Activated naive CD4-positive, alpha-beta T cell (primary cell): Measurements from ENCODE around the gene ARMC9.

Source experiments
- DNase-seq, 4 experiments: peaks; one replicate each; lab custom pipeline; 2025; lab: John Stamatoyannopoulos, UW

The ARMC9 gene

DNA sequence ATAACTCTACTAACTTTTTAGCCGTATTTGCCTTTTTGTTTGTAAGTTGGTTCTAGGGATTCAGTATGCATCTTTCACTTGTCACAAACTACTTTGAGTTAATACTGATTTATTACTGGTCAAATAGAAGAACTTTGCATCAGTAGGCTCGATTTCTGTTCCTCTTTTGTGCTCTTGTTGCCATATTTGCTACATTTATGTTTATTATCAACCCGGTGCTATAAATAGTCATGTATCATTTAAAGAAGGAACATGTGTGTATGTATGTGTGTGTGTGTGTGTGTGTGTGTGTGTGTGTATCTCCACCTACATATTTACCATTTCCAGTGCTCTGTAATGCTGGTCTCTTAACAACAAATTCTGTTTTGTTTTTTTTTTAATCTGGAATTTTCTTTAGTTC, 117.5 kb downstream of the ARMC9 start:
- DNase-seq: no peak

DNA sequence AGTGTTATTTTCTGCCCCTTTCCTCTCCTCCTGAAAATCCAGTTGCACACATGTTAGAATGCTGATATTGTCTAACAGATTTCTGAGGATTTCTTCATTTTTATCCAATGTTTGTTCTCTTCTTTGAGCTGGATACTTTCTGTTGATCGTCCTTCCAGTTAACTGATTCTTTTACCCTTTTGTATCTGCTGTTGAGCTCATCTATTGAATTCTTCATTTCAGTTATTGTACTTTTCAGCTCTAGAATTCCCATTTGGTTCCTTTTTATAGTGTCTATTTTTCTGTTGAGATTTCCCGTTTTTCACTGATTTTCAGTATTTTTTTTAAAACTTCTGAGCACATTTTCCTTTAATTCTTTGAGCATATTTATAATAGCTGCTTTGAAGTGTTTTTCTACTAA, 119.1 kb downstream of the ARMC9 start:
- DNase-seq: no peak

DNA sequence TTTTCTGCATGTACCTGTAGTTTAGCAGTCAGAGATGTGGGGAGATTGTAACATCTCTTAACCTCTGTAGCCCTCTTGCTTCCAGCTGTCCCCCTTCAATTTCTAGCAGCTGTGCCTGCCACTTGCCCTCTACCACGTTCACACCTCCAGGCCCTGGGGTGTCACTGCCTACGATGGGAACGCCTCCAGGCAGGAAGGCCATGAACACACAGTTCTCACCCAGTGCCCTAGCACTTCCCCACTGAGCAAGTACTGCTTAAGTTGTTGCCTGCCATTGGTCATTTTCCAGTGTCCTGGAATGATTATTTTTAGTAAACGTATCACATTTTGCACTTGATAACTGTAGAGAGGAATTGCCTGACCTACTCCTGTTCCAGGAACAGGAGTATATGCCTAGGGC, 120.0 kb downstream of the ARMC9 start:
- DNase-seq: no peak

DNA sequence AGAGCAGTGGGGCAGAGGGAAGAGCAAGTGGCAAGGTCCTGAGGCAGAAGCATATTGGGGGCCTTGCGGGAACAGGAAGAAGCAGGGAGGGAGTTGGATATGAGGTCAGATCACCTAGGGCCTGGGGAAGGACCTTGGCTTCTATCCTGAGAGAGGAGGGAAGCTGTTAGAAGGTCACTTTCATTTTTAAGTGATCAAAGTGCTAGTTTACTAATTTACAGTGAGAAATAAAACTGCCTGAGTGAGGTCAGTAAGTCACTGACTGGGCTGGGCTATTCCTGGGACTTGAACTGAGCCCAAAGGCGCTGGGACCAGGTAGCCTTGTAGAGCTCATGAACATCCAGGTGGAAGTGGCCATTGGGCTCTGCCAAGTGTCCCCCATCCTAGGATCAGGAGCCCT, 120.5 kb downstream of the ARMC9 start:
- no peak for DNase-seq

DNA sequence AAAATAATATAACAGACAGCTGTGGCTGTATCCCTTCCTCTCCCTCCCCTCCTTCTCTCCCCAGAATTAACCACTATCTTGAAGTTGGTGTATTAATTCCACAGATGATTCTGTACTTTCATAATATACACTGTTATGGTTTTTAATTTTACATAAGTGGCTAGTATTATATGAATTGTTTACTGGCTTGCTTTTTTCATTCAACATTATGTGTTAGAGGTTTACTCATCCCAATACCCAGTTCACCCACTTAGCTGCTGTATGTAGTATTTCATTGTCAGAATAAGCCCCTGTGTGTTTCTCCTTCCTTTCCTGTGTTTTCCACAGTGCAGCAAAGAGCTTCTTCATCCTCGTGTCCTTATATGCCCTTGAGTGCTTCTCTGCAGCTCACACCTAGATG, 121.4 kb downstream of the ARMC9 start:
- DNase-seq: no peak

DNA sequence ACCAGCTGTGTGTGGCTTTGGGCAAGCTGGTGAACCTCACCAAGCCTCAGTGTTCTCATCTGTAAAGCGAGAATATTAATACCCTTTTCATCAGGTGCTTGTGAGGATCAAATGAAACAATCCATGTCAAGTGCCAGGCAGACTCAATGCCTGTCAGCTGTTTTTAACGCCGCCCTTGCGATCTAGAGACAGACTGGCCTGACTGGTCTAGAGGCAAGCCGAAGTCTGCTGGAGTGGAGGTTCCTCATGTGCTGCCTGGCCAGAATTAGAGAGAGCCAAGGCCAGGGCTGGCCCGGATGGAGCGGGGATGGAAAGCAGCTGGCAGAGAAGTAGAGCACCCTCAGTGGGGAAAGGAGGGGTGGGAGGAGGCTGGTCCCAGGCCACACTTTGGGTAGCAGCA, 122.6 kb downstream of the ARMC9 start:
- no peak for DNase-seq

DNA sequence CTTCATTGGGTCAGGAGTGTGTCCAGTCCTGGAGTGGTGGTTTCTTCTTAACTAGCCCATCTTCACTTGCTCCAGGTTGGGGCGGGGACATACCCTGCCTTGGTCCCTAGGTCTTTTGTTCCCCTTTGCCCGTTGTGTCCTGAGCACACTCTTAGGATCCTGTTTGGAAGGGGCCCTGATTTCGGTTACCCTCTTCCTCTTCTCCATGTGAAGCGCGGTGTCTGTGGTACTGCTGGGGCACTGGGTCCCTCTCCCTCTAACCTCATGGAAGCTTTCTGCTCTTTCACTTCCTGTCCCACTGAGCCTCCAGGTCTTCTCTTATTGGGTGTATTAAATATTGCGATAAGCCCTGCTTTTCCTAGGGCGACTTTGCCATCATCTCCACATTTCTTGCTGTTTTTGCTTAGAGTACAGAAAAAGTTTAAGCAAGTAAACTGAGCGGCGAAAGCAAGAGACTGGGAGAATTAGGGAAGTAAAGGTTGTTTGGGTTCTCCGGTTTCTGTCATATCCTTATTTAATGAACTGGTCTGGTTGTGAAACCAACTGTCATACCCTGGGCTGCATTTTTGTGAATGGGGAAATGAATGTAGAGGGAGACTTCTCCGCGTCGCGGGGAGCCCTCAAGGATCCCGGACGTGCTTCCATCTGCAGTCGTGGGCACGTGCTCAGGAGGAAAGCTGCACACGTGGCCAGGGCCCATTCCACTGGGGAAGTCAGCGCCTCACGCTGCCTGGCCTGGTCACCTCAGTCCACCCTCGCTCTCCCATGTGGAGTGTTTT, 123.3 kb downstream of the ARMC9 start:
- no peak for DNase-seq

DNA sequence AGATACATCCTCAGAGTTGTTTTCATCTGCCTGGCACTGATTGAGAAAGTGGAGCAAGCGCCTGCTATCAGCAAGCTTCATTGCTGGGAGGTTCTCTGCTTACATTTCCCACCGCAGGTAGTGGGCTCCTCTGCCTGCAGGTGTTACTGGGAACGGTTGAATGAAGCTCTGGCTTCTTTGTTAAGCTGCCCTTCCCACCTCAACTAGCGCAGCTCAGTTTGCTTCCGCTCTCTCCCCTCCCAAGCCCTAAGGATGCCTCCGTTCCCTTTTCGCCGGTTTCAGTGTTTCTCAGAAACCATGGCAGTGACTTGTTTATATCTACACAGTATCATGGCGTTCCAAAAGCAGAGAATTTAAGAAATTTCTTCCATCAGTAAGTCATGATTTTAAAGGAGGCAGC, 124.9 kb downstream of the ARMC9 start:
- DNase-seq: no peak

DNA sequence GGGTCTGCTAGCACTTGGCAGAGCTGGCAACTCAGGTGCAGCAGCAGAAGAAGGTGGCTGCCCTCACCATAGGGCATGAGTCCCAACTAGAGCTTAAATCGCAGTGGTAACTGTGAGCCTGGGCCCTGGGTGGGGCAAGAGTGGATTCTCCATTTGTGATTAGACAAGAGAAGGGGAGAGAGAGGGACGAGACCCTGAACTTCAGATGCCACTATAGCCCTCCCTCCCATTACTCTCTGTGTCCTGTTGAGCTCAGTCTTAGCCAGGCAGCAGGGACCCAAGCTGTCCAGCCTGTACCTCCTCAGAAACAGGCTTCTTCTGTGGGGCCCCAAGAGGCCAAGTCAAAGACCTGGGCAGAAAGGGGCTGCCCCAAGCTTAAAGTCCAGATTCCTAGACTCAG, 127.4 kb downstream of the ARMC9 start:
- DNase-seq: no peak

DNA sequence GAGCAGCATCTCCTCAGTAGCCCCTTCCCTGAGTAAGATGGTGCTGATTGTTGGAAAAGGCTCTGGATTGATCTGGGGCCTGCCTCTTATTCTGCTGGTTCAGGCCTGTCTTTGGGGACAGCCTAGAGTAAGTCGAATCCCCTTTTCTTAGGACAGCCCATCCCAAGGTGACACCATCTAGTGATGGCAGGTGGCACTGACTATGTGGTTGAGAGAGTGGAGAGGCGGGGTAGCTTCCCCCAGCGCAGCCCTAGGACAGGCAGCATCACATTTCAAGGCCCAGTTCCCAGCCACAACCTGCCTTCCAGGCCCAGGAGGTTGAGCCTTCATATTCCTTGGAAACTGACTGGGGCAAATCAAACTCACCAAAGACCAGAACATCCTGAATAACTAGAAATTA, 128.0 kb downstream of the ARMC9 start:
- DNase-seq: no peak

DNA sequence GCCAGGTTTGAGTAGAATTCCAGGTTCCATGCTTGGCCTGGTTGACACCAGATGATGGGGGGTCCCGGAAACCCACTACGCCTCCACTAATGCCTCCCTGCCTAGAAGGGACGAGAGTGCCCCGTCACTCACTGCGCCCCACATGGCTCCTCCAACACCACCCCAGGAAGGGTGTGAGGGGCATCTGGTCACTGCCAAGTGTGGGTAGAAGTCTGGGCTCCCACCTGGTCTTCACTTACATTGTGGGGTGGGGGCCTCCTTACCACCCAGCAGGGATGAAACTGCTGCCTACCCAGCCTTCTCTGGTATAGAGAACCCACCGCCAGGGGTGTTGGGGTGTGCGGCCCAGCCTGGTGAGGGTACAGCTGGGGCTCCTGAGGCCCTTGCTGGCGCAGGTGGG, 131.9 kb downstream of the ARMC9 start:
- no peak for DNase-seq

DNA sequence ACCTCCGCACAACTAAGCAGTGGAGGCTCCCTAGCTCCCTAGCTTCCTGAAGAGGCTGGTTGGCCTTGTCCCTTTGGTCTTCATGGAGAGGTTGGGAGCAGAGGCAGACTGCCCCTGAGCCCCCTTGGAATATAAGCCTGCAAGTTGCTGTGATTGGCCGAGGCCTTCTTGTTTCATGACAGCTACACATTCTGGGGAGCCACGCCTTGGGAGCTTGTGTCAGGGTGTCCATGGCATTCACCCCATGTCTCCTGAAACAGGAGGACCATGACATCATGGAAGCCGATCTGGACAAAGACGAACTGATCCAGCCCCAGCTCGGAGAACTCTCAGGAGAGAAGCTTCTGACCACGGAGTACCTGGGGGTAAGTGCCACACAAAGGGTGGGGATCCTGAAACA, 133.1 kb downstream of the ARMC9 start:
- no peak for DNase-seq

DNA sequence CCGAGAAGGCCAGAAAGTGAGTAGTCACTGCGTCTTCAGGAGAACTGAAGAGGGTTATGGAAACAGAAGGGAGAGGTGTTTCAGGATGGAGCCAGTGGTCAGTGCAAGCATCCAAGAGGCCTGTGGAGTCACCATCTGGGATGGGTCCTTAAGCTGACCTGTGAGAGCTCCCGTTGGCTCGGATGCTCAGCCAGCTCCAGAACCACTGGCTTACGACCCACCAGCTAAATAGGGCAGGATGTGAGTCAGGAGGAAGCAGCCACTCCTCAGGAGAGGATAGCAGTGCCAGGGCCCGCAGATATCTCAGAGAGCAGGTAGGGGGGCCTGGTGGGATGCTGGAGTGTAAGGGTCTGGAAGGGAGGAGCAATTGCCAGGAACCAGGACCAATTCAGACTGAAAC, 134.0 kb downstream of the ARMC9 start:
- no peak for DNase-seq

DNA sequence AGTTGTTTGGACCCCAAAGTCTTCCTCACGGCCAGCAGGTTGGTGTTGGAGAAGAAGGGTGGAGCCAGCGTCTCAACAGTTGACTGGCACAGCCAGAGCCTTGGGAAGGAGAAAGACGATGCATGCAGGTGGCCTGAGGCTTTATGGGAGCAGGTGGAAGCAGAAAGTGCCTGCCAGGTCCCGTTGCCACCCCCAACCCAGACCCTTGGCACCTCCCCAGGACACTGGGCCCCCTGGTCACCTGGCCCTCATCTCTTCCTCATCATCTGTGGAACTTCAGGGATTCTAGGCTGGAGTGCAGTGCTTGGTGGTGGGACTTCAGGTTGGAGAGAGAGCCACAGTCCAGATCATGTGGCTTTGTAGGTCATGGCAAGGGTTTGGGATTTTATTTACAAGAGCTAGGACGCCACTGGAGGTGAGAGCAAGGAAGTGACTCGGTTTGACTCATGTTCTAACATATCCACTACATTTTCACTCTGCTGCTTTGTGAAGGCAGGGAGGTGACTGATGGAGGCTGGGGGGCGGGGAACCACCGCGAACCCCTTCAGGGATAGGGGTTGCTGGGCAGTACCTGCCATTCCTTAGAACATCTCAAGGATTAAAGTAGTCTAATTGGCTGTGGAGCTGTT, 134.6 kb downstream of the ARMC9 start:
- DNase-seq: no peak

DNA sequence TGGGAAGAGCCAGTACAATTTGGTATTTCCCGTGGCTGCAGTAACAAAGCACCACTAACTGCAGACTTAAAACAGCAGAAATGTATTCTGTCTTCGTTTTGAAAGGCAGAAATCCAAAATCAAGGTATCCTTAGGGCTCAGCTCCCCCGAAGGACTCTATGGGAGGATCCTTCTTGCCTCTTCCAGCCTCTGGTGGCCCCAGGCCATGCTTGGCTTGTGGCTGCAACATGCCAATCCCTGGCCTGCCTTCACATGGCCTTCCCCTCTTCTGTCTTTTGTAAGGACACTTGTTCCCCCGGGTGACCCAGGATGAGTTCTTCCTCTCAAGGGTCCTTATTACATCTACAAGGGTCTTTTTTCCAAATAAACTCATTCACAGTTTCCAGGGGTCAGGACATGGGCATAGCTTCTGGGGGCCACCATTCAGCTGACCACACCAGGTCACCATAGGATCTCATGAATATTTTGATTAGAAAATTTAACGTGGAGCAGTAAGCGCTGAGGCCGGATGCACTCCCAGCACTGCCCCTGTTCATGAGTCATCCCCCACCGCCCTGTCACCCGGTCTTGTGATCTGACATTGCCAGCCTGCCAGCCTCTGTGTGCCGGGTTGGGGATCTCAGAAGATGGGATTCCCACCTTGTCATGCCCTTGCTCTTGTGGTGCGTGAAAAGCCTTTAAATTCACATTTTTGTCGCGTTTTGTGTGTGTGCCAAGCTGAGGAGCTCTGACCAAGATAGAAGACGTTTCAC, 135.9 kb downstream of the ARMC9 start:
- no peak for DNase-seq

DNA sequence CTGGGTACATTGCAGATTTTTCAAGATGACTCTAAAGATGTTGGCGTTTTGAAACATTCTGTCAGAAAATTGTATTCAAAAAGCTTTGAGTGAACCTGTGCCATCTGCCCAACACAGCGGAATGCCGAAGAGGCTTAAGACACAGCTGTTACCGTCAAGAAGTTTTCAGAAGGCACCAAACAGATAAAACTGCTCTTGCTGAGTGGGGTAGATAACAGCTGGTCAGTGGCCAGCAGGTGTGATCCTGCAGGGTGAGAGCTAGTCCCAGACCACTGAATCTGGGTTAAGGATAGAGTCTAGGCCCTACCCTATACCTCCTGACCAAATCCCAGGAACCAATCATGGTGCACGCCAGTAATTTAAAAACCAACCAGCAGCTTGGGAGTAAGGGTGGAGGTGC, 136.6 kb downstream of the ARMC9 start:
- no peak for DNase-seq

DNA sequence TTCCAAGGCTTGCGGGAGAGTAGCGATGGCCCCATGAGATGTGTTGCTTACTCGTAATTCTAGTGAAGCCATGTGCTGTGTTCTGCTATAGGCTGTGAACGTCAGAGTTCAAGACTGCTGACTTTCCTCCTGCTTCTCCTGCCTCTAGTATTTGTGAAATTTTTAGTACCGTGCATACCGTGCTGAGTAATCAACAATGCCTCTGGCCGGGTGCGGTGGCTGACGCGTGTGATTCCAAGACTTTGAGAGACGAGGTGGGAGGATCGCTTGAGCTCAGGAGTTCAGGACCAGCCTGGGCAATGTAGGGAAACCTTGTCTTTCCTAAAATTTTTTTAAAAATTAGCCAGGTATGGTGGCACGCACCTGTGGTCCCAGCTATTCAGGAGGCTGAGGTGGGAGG, 137.2 kb downstream of the ARMC9 start:
- no peak for DNase-seq

DNA sequence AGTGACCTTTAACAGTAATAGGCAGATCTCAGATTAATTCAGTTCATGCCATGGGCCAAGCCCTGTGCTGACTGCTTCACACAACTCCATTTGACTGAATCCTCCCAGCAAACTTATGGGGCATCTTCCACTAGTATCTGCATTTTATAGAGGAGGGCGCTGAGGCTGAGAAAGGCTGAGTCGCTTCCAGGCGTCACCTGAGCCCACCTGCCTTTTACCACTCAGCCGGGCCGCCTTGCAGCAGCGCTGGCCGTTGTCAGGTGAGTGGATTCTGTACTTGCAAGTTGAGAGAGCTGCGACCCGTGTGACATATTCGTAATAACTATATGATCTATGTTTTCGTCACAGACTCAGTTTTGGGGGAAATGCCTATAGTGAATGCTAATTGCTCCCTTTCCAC, 137.8 kb downstream of the ARMC9 start:
- no peak for DNase-seq

DNA sequence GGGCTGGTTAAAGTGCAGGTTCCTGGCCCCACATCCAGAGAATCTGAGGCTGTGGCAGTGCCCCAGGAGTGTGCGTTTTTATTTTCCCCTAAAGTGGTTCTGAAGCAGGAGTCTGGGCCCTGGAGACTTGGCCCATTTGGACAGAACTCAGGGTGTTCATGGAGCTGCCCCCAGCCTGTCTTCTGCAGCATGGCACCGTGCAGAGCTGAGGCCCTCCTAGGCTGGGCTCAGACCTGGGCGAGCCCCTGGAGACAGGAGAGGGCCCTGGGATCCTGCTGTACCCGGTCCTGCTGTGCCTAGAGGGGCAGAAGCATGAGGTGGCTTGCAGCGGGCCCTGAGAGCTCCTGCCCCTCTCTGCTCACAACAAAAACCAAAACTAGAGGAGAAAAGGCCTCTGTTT, 138.3 kb downstream of the ARMC9 start:
- no peak for DNase-seq

DNA sequence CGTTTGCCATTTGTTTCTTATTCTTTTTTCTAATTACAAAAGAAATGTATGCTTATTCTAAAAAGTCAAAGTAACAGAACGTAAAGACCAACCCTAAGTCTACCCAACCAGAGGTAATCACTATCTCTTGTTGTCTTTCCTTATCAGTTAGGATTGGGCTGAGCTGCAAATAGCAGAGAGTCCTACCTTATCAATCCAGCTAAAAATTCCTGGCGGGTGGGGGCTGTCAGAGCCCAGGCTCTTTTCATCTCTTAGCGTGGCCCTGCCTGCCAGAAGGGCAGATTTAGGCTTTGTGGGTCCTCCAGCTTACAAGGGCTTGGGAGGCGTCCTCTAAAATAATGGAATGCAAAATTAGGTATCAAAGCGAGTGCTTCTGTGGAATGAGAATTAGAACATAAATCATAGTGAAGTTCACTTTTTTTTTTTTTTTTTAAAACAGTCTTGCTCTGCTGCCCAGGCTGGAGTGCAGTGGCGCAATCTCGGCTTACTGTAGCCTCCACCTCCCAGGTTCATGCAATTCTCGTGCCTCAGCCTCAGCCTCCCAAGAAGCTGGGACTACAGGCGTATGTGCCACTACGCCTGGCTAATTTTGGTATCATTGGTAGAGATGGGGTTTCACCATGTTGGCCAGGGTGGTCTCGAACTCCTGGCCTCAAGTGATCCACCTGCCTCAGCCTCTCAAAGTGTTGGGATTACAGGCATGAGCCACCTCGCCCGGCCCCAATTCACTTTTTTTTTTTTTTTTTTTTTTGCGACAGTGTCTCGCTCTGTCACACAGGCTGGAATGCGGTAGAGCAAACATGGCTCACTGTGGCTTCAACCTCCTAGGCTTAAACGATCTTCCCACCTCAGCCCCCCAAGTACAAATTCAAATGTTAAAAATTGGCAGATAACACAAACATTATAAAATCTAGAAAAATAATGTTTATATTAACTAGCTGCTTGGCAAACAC, 139.7 kb downstream of the ARMC9 start:
- DNase-seq: no peak

DNA sequence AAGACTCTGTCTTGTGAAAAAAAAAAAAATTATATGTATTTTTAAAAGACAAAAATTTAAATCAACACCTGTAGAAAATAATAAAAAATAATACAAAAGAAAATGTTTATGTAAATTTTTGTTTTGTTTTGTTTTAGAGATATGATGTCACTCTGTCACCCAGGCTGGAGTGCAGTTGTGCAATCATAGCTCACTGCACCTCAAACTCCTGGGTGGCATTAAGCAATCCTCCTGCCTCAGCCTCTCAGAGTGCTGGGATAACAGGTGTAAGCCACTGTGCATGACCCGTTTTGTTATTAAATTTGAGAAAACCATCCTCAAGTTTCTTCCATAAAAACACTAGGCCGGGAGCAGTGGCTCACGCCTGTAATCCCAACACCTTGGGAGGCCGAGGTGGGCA, 140.9 kb downstream of the ARMC9 start:
- DNase-seq: no peak

DNA sequence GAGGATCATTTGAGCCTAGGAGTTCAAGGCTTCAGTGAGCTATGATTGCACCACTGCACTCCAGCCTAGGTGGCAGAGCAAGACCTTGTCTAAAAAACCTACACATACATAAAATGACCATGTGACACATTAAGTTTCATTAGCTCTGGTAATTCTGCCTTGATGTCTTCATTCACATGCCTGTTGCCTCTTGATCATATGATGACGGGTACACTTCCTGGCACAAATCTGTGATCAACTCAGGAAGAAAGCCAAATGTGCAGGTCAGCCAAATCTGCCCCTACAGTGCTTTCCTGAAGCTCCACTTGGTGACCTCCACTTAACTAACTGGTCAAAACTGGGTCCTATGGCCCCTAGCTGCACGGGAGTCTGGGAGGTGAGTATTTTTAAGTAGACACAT, 142.7 kb downstream of the ARMC9 start:
- no peak for DNase-seq
